Mucosa of descending colon (tissue), 3 donors: ENCODE results near the gene KRT12. TPM values are rescaled to one million over a fixed set of nuclear protein-coding genes. Genes with fewer than 3 reads are reported as not detected.

ENCODE experiments used
- ATAC-seq: fragments of 200-7000 bp; cut with Tn5 transposase; one replicate; pipeline ENCODE4 v1.9.1; 2020; ENCODE audit warnings: mild to moderate bottlenecking, moderate library complexity
- DNase-seq, 3 donors: peaks; one replicate each; pipeline ENCODE4 v3.0.0-alpha.2; 2020
- H3K36me3 ChIP-seq: fragments of 200-600 bp; one replicate; pipeline ENCODE4 v1.8.0; 2021; ENCODE audit warnings: low read depth, mild to moderate bottlenecking
- H3K4me1 ChIP-seq: fragments of 200-600 bp; one replicate; pipeline ENCODE4 v1.8.0; 2021; ENCODE audit warnings: low read depth, mild to moderate bottlenecking
- H3K4me3 ChIP-seq: fragments of 200-600 bp; one replicate; pipeline ENCODE4 v1.8.0; 2021; ENCODE audit warnings: mild to moderate bottlenecking
- H3K9me3 ChIP-seq: fragments of 200-600 bp; one replicate; pipeline ENCODE4 v1.8.0; 2021; ENCODE audit warnings: mild to moderate bottlenecking
- intact Hi-C, 2 donors: fragments of 100-400 bp; cut with DNase I in 1 of 2; cut with micrococcal nuclease in 1 of 2; formaldehyde crosslinking; loops; one replicate each; pipeline versions ENCODE4 v1.11.0 to v1.11.1; 2022; cut with DNase I, micrococcal nuclease
- total RNA-seq, 3 donors: library from RNA; stranded (reverse); fragmentation: NEBNext Ultra II Directional in 2 of 3; extraction: Animal tissue kit (Norgen Biotek cat#: 25700) in 2 of 3; gene quantifications; one replicate each; pipeline versions ENCODE4 v1.2.1 to v1.2.4, GENCODE V29; 2021 to 2023
- TF ChIP-seq, protein P1 (sequence below): fragments of 200-600 bp; IDR thresholded peaks from one replicate; pipeline ENCODE4 v1.8.0; 2022; ENCODE audit warnings: antibody characterized with exemption, mild to moderate bottlenecking
- donor health status: DM: no; HTN: no; CAD: no; lungs with moderate emphysema.
- donor health status: DM: no; HTN: no; CAD: no.
- donor health status: DM: no; HTN: yes; CAD: no.

The KRT12 gene
- total RNA-seq, 3 donors from 2014 or later: 0.80 to 6.0 (median 2.5) TPM

GRCh38 chr17:40849723-40850122 lies 17.3 kb downstream of the KRT12 start:
- no peak for ATAC-seq
- Histone ChIP-seq H3K9me3 (no peaks in the 10 kb centered on the region), H3K4me3 (no peak overlapping the region), H3K4me1 (no peaks in the 10 kb centered on the region), H3K36me3 (no peaks in the 10 kb centered on the region)
- TF ChIP-seq, protein P1, sequence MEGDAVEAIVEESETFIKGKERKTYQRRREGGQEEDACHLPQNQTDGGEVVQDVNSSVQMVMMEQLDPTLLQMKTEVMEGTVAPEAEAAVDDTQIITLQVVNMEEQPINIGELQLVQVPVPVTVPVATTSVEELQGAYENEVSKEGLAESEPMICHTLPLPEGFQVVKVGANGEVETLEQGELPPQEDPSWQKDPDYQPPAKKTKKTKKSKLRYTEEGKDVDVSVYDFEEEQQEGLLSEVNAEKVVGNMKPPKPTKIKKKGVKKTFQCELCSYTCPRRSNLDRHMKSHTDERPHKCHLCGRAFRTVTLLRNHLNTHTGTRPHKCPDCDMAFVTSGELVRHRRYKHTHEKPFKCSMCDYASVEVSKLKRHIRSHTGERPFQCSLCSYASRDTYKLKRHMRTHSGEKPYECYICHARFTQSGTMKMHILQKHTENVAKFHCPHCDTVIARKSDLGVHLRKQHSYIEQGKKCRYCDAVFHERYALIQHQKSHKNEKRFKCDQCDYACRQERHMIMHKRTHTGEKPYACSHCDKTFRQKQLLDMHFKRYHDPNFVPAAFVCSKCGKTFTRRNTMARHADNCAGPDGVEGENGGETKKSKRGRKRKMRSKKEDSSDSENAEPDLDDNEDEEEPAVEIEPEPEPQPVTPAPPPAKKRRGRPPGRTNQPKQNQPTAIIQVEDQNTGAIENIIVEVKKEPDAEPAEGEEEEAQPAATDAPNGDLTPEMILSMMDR: no peak
- no peak for DNase-seq
- intact Hi-C loops: no loop called here

GRCh38 chr17:40848583-40849235 lies 18.3 kb downstream of the KRT12 start:
- TF ChIP-seq, protein P1: no peak
- intact Hi-C loops: no loop called here

GRCh38 chr17:40846515-40847144 lies 20.4 kb downstream of the KRT12 start:
- intact Hi-C loops: no loop called here
- DNase-seq: no peak
- no peak for ATAC-seq
- H3K4me3 ChIP-seq: no peak overlapping the region
- TF ChIP-seq, protein P1: no peak
- H3K36me3 ChIP-seq: no peaks in the 10 kb centered on the region
- H3K4me1 ChIP-seq: no peaks in the 10 kb centered on the region
- no peaks in the 10 kb centered on the region for H3K9me3 ChIP-seq

More at GRCh38 chr17:40848583-40849235, 18.3 kb downstream of the KRT12 start:
- ATAC-seq (no peak), DNase-seq (no peak)
- H3K4me1 ChIP-seq: no peaks in the 10 kb centered on the region
- H3K36me3 ChIP-seq: no peaks in the 10 kb centered on the region
- no peaks in the 10 kb centered on the region for H3K9me3 ChIP-seq
- no peak overlapping the region for H3K4me3 ChIP-seq

GRCh38 chr17:40844671-40845107 lies 22.3 kb downstream of the KRT12 start:
- no peak for ATAC-seq
- TF ChIP-seq, protein P1: no peak
- H3K4me3 ChIP-seq: no peak overlapping the region
- no peaks in the 10 kb centered on the region for H3K36me3 ChIP-seq
- H3K9me3 ChIP-seq: no peaks in the 10 kb centered on the region
- H3K4me1 ChIP-seq: no peaks in the 10 kb centered on the region
- no peak for DNase-seq
- intact Hi-C loops: no loop called here

DNA sequence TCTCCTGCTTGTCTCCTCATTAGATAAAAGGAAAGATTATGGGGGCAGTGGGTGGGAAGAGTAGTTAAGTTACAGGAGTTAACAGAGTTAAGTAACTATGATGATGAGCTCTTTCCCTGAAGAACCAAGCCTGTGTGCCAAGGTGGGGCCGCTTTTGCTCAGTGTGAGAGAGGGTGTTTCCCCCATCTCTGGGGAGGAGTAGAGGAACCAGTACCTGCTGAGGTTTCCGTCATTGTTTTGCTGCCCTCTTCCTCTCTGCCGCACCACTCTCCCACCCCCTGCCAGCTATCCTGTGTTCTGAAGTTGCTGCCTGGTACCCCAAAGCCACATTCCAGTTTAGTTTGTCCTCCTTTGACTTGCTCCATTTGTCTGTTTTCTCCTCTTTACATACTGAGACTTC lies 23.8 kb downstream of the KRT12 start:
- ATAC-seq (no peak), DNase-seq (no peak)
- Histone ChIP-seq H3K36me3 (no peaks in the 10 kb centered on the region), H3K4me1 (no peaks in the 10 kb centered on the region), H3K9me3 (no peaks in the 10 kb centered on the region), H3K4me3 (no peak overlapping the region)
- intact Hi-C loops: no loop called here
- TF ChIP-seq, protein P1: no peak
